ENCODE results near the gene SMTNL2.
"Not testable (repeated sequence)": the region's sequence is repeated elsewhere in the genome, so short reads cannot be mapped to it uniquely, and the experiment has no call there.

Gene SMTNL2

DNA sequence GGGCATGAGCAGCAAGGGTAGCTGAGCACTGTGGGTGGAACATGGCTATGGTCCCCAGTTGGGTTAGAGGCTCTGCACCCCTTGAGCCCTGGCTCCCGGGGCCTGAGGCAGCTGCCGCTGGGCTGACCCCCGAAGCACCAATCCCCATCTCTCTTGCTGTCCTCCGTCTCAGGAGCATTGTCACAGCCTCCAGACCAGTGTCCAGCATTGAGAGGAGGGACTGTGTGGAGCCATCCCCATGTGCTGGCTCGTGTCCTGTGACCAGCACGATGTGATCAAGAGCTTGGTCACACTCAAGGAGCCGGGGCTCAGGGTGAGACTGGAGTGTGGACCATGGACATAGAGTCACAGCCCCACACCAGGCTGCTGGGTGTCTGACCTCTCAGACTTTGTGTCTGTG lies 2.9 kb downstream of the SMTNL2 start:
- no peak for DNase-seq

DNA sequence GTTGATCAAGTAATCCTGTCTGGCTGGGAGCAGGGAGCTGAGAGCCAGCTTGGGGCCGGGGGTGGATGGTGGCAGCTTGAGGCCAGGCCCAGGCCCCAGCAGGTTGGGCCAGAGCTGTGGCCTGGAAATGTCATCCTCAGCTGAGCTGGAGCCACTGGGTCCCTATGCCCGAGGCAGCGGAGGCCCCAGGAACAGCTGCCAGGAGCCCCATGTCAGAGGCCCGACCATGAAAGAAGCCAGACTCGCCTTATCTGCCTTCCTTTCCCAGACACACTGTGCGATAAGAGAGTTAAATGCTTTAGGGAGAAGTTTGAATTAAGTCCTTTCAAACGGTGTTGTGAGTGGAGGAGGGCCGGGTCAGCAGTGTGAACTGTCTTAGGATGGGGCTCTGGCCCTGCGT lies 3.5 kb downstream of the SMTNL2 start:
- DNase-seq: no peak

DNA sequence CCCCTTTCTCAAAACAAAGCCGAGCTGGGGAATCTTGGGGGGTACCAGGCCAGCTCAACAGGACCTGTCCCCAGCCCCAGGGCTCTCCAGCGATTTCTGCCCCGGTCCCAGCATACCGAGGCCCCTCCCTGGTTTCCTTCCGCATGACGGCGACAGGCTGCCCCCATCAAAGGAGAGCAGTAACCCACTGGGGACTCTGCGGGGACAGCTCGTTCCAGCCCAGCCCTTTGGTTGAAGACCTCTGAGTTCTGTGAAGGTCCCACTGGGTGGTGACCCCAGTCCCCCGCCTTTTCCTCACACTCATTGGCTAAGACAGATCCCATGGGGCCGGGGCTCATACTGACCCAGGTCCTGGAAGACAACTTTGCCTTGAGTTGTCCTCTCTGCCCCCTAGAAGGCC lies 4.1 kb downstream of the SMTNL2 start:
- DNase-seq: no peak

DNA sequence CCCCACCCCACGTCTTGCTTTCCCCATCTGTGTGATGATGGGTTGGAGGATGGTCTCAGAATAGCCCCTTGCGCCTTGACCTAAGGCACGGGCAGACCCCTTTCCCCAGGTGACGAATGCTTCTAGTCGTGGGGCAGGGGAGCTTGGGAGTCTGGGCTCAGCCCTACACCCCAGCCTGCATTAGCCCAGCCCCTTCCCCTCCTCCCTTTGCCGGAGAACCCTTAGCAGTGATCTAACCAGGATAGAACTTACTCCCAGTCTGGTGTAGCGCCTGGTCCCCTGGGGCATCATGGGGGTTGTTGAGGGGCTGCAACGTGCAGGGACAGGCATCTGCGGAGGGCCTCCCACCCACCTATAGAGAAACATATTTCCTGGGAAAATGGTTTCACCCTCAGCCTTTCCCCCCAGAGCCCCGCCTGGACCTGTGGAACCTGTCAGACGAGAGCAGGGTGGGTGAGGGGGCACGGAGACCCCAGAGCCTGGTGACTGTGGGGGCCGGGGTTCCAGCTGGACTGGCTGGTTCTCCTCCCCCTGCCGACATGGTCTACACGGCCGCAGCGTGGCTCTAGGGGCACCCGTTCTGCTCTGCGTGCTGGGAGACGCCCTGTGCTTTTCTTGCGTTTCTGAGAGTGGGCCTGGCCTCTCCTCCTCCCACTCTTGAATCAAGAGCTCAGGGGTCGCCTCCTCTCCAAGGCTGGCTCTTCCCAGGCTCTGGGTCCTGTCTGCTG lies 4.7 kb downstream of the SMTNL2 start:
- DNase-seq: no peak

DNA sequence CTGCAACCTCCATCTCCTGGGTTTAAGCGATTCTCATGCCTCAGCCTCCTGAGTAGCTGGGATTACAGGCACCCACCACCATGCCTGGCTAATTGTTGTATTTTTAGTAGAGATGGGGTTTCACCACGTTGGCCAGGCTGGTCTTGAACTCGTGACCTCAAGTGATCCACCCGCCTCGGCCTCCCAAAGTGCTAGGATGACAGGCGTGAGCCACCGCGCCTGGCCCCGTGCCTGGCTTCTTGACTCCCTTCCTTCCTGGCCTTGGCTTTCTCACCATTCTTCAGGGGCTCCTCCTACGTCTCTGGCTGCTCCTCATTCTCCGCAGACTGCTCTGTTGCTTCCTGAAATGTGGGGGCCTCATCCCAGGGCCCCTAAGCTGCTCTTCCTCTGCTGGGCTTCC lies 5.7 kb downstream of the SMTNL2 start:
- not testable (repeated sequence) for DNase-seq

DNA sequence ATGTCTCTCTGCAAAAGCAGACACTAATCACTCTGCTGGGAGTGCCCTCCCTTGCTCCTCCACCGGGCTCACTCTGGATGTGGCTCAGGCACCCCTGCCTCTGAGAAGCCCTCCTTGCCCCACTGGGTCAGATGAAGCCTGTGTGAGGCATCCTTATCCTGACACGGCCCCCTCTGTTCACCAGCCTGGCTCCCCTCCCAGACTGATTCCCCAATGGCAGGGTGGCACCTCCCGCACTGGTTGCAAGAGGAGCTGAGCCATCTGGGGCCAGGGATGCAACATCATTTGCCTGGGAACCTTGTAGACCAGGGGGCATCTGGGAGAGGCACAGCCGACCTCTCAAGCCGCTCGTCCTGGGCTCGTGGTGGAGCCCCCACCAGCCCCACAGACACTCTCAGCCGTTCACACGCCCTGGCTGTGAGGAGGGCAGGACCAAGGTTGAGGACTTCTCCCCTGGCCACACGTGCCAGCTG lies 6.7 kb downstream of the SMTNL2 start:
- DNase-seq: no peak

DNA sequence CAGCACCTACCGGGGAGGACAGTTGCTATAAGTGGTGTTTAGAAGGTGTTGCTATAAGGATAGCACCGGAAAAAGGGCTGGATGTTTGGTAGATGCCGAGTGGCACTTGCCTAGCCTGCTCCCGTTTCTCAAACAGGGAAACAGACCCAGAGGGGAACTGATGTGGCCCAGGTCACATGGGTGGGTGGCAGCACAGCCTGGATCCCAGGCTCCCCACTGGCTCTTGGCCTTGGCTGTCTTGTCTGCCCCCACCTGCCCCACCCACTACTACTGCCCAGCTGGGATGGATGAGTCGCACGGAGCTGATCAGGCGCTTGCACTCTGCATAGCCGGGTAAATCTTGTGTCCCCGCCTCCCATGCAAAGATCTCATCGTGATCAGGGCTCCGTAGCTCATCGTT lies 7.2 kb downstream of the SMTNL2 start:
- DNase-seq: peak; percentile 60 to 83

DNA sequence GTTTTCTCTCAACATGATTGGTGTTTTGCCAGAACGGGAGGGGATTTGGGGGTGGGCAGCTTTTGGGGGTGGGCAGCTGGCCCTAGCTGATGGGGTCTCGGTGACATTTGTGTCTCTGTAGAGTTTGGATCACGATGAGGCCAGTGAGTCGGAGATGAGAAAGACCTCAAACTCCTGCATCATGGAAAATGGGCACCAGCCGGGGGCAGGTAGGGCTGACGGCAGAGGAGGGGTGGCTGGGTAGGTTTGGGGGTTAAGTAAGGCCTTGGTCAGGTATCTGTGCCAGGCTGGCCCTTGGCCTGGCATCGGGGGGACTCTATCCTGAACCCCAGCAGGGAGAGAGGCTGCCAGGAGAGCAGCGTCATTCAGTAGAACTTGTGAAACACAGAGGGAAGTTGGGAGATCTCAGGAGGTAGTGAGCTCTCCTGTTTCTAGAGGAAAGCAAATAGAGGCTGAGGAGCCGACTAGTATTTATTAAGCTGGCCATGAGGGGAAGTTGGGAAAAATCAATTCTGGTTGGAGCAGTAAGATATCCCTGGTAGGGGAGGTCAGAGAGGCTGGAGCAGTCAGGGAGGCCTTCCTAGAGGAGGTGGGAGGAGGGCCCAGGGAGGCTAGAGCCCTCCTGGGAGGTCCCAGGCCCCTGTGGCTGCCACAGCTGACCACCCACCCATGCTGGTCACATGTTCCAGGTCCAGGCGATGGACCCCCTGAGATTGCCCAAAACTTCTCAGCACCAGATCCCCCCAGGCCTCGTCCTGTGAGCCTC lies 8.1 kb downstream of the SMTNL2 start:
- DNase-seq: no peak

DNA sequence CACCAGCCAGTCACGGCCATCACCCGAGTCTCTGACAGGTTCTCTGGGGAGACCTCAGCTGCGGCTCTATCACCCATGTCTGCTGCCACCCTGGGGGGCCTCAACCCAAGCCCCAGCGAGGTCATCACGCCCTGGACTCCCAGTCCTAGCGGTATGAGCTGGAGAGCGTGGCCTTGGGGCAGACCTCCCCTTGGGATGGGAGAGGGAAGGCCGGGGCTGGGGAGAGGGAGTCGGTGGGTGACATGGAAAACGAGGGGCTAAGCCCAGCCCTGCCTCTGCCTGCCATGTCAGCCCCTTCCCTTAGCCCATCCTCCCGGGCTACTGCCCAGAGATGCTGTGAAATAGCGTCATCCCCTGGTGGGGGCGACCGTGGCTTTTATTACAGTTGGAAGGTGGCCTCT lies 8.7 kb downstream of the SMTNL2 start:
- no peak for DNase-seq

DNA sequence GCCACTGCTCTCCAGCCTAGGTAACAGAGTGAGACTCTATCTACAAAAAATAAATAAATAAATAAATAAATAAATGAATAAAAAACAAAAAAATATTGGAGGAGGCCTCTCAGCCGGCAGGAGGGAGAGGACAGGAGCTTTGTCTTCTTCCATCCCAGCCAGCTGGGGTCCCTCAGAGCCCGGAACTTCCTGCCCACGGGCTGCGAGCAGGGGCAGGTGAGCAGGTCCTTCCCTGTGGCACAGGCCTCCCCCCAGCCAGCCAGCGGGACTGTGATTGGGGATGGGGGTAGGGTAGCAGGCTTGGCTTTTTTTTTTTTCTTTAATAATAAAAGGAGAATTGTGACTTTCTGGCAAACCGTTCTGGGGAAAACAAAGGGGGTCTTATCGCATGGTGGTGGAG lies 10.1 kb downstream of the SMTNL2 start:
- DNase-seq: no peak

DNA sequence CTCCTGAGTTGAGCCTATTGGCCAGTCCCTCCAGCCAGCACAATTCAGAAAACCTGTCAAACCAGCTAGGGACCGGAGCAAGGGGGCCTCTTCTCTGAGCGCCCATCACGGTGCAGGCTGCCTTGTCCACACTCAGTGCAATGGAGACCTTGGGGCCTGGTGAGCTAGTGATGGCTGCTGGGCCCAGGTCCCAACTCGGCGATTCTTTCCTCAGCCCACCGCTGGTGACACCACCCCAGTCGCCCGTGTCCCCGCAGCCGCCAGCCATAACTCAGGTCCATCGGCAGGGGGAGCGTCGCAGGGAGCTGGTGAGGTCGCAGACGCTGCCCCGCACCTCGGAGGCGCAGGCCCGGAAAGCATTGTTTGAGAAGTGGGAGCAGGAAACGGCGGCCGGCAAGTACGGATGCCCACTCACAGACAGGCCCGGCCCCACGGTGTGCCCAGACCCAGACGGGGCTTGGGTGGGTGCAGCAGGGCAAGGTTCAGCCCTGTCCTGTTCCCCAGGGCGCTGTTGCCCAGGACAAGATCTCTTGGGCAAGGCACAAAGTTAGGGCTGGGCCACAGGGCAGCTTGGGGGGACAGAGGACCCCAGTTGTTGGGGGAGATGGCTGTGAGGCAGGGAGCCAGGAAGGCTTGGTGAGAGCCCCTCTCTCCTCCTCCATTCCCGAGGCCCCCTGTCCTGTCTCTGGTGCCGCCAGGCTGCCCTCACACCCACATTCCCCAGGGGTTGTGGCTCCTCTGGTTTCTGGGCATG lies 10.8 kb downstream of the SMTNL2 start:
- peak; percentile 33 to 44 for DNase-seq

DNA sequence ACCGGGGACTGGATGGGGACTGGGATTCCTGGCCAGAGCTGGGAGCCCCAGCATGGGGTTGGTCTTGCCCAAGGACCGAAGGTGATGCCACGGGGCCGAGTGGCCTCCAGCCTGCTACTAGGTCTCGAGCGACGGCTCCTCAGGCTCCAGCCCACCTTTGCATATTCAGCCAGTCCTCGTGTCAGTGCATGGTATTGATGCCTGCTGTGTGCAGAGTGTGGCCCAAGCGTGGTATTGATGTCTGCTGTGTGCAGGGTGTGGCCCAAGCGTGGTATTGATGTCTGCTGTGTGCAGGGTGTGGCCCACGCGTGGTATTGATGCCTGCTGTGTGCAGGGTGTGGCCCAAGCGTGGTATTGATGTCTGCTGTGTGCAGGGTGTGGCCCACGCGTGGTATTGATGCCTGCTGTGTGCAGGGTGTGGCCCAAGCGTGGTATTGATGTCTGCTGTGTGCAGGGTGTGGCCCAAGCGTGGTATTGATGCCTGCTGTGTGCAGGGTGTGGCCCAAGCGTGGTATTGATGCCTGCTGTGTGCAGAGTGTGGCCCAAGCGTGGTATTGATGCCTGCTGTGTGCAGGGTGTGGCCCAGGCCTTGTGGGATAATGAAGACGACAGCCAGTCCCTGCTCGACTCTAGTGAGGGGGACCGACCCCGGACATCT lies 11.5 kb downstream of the SMTNL2 start:
- DNase-seq: not testable (repeated sequence)

DNA sequence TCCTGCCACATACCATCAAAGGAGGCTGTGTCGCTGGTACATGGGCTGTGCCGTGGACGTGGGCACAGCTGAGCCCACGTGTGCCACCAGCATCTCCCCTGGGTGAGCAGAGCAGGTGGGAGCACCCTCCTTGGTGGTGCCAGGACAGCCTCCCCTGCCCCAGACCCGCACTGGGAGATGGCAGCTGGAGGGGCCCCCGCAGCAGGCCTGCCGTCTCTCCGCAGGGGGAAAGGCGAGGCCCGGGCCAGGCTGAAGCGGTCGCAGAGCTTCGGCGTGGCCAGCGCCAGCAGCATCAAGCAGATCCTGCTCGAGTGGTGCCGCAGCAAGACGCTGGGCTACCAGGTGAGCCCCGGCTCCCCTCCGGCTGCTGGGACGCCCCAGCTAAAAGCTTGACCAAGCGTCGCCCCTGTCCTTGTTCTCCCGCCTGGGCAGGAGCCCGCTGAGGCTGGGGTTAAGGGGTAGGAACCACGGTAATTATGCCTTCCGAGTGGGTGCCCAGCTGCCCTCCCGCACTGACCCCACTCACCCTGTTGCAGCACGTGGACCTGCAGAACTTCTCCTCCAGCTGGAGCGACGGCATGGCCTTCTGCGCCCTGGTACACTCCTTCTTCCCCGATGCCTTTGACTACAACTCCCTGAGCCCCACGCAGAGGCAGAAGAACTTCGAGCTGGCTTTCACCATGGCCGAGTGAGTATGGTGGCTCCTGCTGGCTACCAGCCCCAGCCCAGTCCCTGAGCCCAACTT lies 12.5 kb downstream of the SMTNL2 start:
- no peak for DNase-seq

DNA sequence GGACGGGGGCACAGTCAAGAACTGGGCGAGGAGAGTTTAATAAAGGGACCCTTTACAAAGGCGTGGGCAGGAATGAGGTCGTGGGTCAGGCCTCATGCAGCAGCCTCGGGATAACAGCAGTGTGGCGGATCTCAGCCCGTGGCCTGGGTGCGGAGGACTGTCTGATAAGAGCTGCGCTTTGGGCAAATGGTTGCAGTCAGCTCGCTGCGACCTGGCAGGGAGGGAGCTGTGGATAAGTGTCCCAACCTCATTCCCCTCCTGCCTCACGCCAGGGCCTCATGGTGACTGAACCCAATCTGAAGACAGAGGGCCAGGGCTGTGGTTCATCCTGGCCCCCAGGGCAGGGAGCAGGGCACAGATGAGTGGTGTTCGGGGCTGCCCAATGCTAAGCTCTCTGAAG lies 13.6 kb downstream of the SMTNL2 start:
- DNase-seq: no peak

DNA sequence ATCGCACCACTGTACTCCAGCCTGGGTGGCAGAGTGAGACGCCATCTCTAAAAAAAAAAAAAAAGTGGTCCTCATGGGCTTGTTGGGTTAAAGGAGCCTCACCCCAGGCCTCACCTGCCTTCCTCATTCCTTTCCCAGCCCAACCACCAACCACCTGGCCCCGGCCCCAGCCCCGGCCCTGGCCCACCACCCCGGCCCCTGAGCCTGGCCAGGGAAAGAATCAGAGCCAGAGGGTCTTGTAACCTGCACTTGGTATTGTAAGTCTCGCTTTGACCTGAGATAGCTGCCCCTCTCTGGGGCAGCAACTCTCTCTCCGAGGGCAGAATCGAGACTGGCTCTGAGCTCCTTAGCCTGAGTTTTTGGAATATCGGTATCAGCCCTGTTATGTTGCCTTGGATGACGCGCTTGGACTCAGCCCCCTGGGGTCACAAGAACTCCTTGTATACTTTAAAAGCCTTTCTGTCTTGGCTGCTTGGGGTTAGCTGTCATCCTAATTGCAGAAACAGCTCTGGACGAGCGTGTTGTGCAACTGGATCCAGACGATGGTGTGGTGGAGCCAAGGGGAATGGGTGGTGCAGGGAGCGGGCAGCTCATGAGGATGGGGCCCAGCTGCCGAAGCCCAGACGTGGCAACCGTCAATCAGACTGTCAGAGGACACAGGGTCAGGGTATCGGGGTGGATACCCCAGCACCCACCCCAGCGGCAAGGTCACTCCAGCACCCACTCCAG lies 14.6 kb downstream of the SMTNL2 start:
- DNase-seq: no peak

DNA sequence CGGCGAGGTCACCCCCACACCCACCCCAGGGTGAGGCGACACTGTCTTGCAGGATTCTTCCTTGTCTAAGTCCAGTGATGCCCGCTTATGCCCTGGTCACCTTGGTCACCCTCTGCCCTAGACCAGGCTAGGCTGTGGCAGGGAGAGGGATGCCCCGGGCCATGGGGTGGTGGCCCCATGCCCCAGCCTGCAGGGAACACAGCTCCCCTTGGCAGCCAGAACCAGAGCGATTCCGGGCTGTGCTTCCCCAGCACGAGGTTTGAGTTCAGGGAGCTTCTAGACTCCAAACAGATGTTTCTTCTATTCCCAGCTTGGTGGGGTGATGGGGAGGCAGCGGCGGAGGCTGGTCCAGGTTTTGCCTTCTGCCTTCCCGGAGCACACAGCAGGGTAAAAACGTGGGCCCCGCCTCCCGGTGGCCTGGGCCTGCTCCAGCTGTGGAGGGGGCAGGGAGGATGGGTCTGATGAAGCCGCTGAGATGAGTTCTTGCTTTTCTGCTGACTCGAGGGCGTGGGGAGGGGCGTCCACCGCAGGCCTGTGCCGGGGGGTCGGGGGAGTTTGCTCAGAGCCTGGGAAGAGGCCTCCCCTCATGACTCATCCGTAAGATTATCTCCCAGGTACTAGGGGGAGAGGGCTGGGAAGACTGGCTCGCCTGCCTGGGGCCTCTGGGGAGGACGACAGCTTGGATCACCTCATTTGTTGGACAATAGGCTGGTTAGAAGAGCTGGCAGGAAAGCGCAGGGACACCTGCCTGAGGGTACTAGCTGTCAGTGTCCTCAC lies 15.4 kb downstream of the SMTNL2 start:
- DNase-seq: no peak

DNA sequence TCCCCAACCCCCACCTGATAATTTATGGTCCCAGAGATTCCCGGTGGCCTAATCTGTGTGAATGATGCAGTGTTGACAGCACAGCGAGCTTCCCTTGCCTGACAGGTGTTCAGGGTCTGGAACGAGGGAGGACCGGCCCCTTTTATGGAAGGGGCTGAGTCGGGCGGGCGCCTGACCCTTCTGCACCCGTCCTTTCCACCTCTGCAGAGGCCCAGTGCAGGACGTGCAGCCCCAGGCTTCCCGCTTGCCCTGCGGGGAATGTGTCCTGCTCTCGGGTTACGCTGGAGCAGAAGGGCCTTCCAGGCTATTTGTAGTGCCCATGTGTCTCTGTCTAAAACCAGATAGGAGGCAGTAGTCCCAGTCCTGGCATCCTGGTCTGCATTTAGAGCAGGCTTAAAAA lies 16.2 kb downstream of the SMTNL2 start:
- DNase-seq: no peak

DNA sequence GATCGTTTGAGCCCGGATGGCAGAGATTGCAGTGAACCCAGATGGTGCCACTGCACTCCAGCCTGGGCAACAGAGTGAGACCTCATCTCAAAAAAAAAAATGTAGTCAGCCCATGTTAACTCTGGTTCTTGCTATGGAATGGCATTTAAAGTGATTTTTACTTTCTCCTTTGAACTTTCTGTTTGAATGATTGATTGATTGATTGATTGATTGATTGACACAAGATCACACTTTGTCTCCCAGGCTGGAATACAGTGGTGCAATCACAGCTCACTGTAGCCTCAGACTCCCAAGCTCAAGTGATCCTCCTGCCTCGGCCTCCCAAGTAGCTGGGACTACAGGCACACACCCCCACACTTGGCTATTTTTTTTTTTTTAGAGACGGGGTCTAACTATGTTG lies 17.0 kb downstream of the SMTNL2 start:
- DNase-seq: no peak

DNA sequence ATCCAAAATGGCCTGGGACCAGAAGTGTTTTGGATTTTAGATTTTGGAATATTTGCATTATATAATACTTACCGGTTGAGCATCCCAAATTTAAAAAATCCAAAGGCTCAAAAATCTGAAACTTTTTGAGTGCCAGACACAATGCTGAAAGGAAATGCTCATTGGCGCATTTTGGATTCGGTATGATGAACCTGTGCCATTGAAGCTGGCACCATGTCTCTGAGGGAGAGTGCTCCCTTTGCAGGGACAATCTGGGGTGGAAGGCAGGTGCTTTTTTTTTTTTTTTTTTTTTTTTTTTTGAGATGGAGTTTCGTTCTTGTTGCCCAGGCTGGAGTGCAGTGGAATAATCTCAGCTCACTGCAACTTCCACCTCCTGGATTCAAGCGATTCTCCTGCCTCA lies 17.7 kb downstream of the SMTNL2 start:
- no peak for DNase-seq

DNA sequence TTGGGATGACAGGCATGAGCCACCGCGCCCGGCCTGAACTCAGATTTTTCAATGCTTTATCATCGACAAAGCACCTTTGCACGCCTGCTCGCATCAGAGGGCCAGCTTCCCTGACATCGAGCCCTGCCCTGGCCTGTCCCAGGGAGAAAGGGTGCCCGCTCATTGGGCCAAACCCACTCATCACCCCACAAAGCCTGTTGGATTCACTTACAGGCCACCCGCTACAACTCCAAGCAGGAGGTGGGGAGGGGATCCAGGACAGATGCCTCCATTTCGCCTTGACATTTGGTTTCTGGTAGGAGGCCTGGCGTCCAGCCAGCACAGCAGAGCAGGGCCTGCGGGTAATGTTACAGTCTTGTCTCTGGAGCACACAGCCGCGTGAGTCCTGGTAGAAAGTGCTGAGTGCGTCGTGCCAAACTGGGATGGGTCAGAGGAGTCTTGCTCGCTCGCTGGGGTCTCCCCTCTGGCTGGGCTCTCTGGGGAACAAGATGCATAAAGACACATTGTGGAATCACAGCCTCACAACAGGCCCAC lies 19.8 kb downstream of the SMTNL2 start:
- no peak for DNase-seq

DNA sequence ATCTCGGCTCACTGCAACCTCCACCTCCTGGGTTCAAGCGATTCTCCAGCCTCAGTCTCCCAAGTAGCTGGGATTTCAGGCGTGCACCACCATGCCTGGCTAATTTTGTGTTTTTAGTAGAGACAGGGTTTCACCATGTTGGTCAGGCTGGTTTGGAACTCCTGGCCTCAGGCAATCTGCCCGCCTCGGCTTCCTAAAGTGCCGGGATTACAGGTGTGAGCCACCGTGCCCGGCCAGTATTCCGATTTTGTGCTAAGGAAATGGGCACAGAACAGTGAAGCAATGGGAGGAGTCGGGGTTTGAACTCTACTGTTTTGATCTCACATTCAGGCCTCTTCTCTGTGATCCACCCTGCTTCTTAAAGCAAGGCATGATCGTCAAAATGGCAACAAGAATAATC lies 20.4 kb downstream of the SMTNL2 start:
- DNase-seq: not testable (repeated sequence)
